GM23248 (cell line): Measurements from ENCODE around the gene DCDC1.

ENCODE experiments used
- EZH2 ChIP-seq: fragments of 200-600 bp; sonication (generic); IDR thresholded peaks from 2 replicates; pipeline ENCODE4 v1.6.1; 2018; ENCODE audit warnings: antibody characterized with exemption, mild to moderate bottlenecking; ENCODE audit not compliant: insufficient read depth, poor library complexity, severe bottlenecking
- EZH2phosphoT487 ChIP-seq: fragments of 200-600 bp; sonication (generic); IDR thresholded peaks from 2 replicates; pipeline ENCODE4 v1.6.1; 2018; ENCODE audit warnings: antibody characterized with exemption, moderate library complexity, mild to moderate bottlenecking, low read depth; ENCODE audit not compliant: insufficient read depth

GRCh38 chr11:31323145-31323544 is 46.4 kb downstream of the DCDC1 start:
- TF ChIP-seq EZH2phosphoT487 (no peak), EZH2 (no peak)
